ENCODE data around the gene HMOX2.

Gene HMOX2, protein sequence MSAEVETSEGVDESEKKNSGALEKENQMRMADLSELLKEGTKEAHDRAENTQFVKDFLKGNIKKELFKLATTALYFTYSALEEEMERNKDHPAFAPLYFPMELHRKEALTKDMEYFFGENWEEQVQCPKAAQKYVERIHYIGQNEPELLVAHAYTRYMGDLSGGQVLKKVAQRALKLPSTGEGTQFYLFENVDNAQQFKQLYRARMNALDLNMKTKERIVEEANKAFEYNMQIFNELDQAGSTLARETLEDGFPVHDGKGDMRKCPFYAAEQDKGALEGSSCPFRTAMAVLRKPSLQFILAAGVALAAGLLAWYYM

GRCh38 chr16:4475880-4476788 lies at the start of gene HMOX2:
Gene HMOX2 (plus strand): TSS chr16:4476398. CDS start chr16:4505525, 29,127 bp downstream.
- peak; percentile 88 to 89 for DNase-seq (ENCODE audit: low read depth in 2 of 2)

DNA sequence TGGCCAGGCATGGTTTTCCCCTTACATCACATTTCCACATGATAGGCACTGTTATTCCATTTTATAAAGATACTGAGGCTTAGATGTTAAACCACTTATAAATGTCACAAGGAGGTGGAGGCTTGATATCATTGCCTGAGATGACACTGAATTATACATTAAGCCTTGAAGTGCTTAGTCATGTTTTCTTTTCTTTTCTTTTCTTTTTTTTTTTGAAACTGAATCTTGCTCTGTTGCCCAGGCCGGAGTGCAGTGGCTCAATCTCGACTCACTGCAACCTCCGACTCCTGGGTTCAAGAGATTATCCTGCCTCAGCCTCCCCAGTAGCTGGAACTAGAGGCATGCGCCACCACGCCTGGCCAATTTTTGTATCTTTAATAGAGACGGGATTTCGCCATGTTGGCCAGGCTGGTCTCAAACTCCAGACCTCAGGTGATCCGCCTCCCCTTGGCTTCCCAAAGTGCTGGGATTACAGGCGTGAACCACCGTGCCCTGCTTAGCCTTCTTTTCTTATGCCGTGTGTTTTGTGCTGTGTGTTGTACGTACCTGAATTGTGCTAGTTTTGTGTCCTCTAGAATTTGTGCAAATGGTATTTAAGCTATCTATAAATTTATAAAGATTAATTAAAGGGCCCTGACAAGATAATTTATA lies 49.4 kb upstream of the HMOX2 start:
- no peak for DNase-seq (ENCODE audit: low read depth in 2 of 2)

DNA sequence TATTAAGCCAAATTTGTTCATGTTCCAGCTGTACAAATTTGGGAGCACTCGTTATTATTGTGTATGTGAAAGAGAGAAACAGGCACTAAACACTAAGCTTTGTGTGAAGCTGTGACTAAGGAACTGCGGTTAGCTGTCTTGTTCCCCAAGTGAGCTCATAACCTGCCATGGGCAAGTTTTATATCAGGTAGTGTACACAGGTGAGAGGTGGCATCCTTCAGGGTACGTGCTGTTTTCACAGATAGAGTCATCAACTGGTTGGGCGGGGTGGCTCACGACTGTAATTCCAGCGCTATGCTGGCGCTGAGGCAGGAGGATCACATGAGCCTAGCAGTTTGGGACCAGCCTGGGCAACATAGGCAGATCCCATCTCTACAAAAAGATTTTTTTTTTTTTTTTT lies 47.7 kb upstream of the HMOX2 start:
- no peak for DNase-seq (ENCODE audit: low read depth in 2 of 2)

GRCh38 chr16:4431023-4431422 lies 45.2 kb upstream of the HMOX2 start:
- DNase-seq (ENCODE audit: low read depth in 2 of 2) = no peak

DNA sequence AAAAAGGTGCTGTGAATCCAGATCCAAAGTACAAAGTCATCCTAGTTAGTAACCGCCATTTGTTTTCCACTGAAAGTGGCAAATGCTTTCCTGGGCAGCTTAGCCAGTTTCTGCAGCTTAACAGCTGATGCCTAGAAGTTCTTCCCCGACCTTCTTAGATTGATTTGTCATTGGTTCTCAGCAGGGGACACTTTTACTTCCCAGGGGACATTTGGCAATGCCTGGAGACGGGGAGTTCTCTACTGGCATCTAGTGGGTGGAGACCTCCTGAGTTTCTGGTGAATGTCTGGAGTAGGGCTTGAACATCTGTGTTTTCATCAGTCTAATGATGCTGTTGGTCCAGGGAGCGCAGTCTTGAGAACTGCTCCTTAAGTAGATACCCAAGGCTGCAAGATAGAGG lies 43.0 kb upstream of the HMOX2 start:
- no peak for DNase-seq (ENCODE audit: low read depth in 2 of 2)

GRCh38 chr16:4433914-4434787 lies 42.0 kb upstream of the HMOX2 start:
- DNase-seq (ENCODE audit: low read depth in 2 of 2) = no peak

GRCh38 chr16:4435337-4436067 lies 40.7 kb upstream of the HMOX2 start:
- DNase-seq (ENCODE audit: low read depth in 2 of 2) = no peak

- no peak for DNase-seq (ENCODE audit: low read depth in 2 of 2)
Observed at GRCh38 chr16:4437366-4437765, 38.8 kb upstream of the HMOX2 start.

- no peak for DNase-seq (ENCODE audit: low read depth in 2 of 2)
Observed at GRCh38 chr16:4442371-4442770, 33.8 kb upstream of the HMOX2 start.

DNA sequence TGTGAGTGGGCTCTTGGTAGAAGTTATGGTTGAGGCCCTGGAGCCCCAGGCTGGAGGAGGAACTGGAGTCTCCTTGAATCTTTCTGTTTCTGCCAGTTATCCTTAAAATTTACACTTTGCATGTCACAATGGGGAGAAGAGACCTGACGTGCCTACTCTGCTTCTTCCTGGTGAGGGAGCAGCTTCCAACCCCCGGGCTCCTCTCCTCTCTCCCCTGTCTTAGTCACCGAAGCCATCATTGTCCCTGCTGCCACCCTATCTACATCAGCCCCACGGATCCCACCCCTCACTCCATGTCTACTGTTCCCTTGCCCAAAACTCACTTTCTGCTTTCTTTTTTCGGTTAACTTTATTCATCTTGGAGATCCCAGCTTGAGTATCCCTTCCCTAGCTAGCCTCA lies 32.9 kb upstream of the HMOX2 start:
- DNase-seq (ENCODE audit: low read depth in 2 of 2) = no peak

- DNase-seq (ENCODE audit: low read depth in 2 of 2) = no peak
Observed at GRCh38 chr16:4443986-4444385, 32.2 kb upstream of the HMOX2 start.

- DNase-seq (ENCODE audit: low read depth in 2 of 2) = no peak
Observed at GRCh38 chr16:4450430-4450829, 25.8 kb upstream of the HMOX2 start.

DNA sequence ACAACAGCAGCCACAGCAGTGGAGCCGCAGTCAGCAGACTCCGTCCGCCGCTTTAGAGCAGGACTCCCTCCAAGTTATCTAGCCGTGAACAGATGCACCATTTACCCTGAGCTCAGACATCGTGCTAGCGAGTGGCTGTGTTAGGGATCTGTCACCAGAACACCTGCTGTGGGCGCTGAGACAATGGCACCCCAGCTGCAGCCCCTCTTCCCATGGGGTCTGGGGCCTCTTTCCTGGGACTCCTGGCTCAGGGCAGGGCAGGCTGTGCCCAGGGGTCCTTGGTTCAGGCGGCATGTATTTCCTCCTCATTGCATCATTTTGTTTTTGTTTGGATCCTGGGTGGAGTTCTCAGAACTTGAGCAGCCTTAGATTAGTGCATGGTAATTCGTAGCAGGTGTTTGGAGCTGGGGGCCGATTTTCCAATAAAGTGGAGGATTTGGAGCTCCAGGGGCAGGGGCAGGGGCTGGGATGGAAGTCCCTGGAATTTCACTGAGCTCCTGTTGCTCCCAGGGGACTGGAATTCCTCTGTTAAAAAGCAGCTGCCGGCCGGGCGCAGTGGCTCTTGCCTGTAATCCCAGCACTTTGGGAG lies 25.2 kb upstream of the HMOX2 start:
- DNase-seq (ENCODE audit: low read depth in 2 of 2) = no peak

DNA sequence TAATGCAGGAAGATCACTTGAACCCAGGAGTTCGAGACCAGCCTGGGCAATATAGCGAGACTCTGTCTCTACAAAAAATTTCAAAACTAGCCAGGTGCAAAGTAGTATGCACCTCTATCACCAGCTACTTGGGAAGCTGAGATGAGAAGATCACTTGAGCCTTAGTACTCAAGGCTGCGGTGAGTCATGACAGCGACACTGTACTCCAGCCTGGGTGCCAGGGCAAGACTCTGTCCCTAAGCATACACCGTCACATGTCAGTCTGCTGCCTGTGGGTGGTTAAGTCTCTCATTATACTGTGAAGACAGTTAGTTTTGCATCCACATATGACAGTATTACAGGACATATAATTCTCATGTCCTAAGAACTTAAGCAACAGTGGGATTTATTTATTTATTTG lies 23.5 kb upstream of the HMOX2 start:
- no peak for DNase-seq (ENCODE audit: low read depth in 2 of 2)

DNA sequence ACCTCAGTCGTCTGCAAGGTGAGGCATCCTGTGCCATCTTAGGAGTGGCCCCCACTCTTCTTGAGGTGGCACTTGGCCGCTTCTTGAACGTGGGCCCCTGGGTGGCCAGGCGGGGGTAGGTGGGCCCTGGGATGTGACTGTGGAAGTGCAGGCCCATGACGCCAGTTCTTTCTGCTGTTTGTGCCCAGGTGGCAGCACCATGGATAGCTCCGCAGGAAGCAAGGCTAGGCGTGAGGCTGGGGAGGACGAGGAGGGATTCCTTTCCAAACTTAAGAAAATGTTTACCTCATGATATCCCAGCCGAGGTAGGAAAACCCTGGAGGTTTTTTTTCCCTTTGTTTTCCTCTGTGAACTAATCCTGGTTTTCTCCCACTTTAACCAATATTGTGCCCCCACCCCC lies 21.6 kb upstream of the HMOX2 start:
- DNase-seq (ENCODE audit: low read depth in 2 of 2) = no peak

DNA sequence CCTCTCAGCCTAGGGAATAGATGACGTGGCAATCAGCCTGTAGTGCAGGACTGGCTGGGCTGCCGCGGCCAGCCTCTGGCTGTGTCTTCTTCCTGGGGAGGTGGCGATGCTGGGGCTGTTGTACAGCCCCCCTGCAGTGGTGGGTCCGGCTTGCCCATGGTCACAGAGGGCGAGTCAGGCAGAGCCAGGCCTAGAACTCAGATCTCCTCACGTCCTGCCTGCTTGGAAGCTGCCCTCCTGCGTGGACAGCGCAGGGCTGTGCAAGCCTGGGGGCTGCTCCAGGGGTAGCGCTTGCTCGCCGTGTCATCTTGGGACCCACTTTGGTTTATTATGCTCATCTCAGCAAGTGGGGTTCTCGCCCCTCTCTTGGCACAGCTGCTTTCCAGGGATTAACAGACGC lies 21.1 kb upstream of the HMOX2 start:
- DNase-seq (ENCODE audit: low read depth in 2 of 2) = no peak

DNA sequence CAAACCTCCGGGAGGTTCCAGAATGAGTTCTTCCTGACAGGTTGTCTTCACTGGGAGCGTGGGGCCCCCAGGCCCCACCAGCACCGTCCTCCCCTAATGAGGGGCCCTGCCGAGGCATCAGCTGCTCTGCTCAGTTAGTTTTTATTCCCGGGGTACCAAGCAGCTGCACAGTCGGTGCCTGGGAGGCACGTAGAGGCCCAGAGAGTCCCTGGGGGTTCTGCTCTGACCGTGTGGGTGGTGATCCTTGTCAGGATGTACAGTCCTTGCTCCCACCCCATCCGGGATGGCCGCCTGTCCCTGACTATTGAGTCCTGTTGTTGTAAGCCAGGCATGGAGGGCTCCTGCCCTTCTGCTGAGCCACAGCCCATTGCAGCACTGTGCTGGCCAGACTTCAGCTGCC lies 20.2 kb upstream of the HMOX2 start:
- DNase-seq (ENCODE audit: low read depth in 2 of 2) = no peak

GRCh38 chr16:4460936-4461249 lies 15.3 kb upstream of the HMOX2 start:
- DNase-seq (ENCODE audit: low read depth in 2 of 2) = no peak

- no peak for DNase-seq (ENCODE audit: low read depth in 2 of 2)
Observed at GRCh38 chr16:4461250-4462085, 14.7 kb upstream of the HMOX2 start.

All from activated CD8-positive, alpha-beta memory T cell treated with anti-CD3 and anti-CD28 coated beads for 4 hours (primary cell).